Cardiac muscle cell (in vitro differentiated cells and primary cell): ENCODE results near the gene SYT1. TPM values are rescaled to one million over a fixed set of nuclear protein-coding genes. Genes with fewer than 3 reads are reported as not detected.

Experiments
- DNase-seq, 2 donors: peaks; one replicate each; pipeline versions ENCODE4 v3.0.0 to v3.0.0-alpha.2; 2010 to 2017; ENCODE audit warnings: low read depth in 1 of 2, low spot score in 1 of 2
- H3K27ac ChIP-seq: fragments of 200-600 bp; sonication (generic); 2 replicates; pipeline ENCODE4 v1.5.1; 2016
- H3K27me3 ChIP-seq: fragments of 200-600 bp; sonication (generic); 2 replicates; pipeline ENCODE4 v1.6.0; 2016; ENCODE audit warnings: control low read depth
- H3K36me3 ChIP-seq: fragments of 200-600 bp; sonication (generic); 2 replicates; pipeline ENCODE4 v1.5.1; 2016; ENCODE audit warnings: control low read depth
- H3K4me1 ChIP-seq: fragments of 200-600 bp; sonication (generic); 2 replicates; pipeline ENCODE4 v1.8.1; 2017; ENCODE audit warnings: low read depth, mild to moderate bottlenecking, mixed run types
- H3K4me3 ChIP-seq: fragments of 200-600 bp; sonication (generic); 2 replicates; pipeline ENCODE4 v1.5.1; 2016; ENCODE audit warnings: mild to moderate bottlenecking
- H3K9me3 ChIP-seq: fragments of 200-600 bp; sonication (generic); 2 replicates; pipeline ENCODE4 v1.5.1; 2017; ENCODE audit warnings: low read depth, mild to moderate bottlenecking, control low read depth
- polyA plus RNA-seq: library from polyadenylated mRNA; unstranded; fragments of >200 nt; fragmentation: Nextera tagmentation; extraction: Ambion mirVana; gene quantifications from 2 replicates; pipeline ENCODE4 v1.2.1, GENCODE V29; 2016
- total RNA-seq: library from RNA; depleted of rRNA; stranded (reverse); fragments of >200 nt; gene quantifications from 2 replicates; pipeline ENCODE4 v1.2.3, GENCODE V29; 2016
- TF ChIP-seq, protein P1 (sequence below): IDR thresholded peaks from 2 replicates; pipeline ENCODE4 v1.5.1; 2012; ENCODE audit warnings: low read depth, mild to moderate bottlenecking, low read length

Gene SYT1
- total and polyA plus RNA-seq, 2 experiments from 2014 or later, result 0.50 to 0.66 TPM

DNA sequence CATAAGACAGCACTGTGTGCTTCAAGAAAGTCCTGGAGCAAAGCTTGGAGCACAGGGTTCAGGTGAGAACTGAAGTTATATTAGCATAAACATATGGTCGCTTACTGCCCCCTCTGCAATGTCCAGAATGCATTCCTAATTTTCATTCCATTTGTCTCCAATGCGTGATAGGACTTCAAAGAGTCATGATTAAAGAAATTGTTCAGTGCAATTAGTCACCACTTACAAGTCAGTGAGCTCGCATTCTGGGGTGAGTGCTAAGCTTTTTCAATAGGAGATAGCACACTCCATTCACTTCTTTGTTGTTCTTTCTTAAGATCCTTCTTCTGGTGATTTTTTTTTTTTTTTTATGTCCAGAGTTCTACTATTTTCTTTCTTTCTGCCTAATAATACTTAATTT, 398.4 kb downstream of the SYT1 start:
- Histone ChIP-seq H3K27ac (no peak overlapping the region), H3K4me1 (peaks cover 4% of the 10 kb centered on the region), H3K4me3 (no peak overlapping the region), H3K9me3 (no peaks in the 10 kb centered on the region), H3K36me3 (no peaks in the 10 kb centered on the region), H3K27me3 (no peaks in the 10 kb centered on the region)
- DNase-seq, result no peak
- TF ChIP-seq, protein P1, sequence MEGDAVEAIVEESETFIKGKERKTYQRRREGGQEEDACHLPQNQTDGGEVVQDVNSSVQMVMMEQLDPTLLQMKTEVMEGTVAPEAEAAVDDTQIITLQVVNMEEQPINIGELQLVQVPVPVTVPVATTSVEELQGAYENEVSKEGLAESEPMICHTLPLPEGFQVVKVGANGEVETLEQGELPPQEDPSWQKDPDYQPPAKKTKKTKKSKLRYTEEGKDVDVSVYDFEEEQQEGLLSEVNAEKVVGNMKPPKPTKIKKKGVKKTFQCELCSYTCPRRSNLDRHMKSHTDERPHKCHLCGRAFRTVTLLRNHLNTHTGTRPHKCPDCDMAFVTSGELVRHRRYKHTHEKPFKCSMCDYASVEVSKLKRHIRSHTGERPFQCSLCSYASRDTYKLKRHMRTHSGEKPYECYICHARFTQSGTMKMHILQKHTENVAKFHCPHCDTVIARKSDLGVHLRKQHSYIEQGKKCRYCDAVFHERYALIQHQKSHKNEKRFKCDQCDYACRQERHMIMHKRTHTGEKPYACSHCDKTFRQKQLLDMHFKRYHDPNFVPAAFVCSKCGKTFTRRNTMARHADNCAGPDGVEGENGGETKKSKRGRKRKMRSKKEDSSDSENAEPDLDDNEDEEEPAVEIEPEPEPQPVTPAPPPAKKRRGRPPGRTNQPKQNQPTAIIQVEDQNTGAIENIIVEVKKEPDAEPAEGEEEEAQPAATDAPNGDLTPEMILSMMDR, result no peak

DNA sequence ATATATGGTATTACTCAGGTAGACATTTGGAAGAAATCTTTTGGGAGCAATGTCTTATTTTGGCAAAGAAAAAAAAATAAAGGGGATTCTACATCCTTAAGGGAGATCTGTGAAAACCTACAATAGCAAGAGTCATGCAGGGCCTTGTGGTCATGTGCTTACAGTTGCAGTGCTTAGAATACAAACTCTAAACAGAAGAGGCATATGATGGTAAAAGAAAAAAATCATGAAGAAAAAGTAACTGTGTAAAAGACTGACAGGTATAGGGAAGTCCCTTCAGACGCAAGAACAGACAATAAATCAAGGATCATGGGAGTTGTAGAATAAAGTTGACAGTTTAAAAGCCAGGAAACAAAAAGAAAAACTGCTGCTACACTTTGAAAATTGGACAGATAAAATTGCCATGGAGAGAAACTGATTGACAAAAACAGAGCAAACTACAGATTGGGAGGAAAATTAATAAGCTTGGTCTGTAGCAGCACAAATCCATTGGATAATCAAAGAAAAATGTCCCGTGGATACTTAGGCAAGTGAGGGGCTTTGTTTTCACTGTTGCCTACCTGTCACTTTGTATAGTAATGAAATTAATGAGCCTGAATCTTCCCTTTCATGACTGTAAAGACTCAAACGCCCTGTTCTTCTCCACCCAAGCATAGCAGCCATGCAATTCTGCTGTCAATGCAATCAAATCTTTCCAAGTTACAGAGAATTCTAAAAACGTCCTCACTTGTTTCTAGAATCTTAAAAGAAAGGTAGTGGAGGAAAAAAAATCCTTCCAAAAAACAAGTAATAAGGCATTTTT, 402.0 kb downstream of the SYT1 start:
- Histone ChIP-seq H3K4me3 (no peak overlapping the region), H3K9me3 (no peaks in the 10 kb centered on the region), H3K36me3 (no peaks in the 10 kb centered on the region), H3K27ac (no peak overlapping the region), H3K27me3 (no peaks in the 10 kb centered on the region), H3K4me1 (peaks cover 4% of the 10 kb centered on the region)
- TF ChIP-seq, protein P1, result no peak
- no peak for DNase-seq

DNA sequence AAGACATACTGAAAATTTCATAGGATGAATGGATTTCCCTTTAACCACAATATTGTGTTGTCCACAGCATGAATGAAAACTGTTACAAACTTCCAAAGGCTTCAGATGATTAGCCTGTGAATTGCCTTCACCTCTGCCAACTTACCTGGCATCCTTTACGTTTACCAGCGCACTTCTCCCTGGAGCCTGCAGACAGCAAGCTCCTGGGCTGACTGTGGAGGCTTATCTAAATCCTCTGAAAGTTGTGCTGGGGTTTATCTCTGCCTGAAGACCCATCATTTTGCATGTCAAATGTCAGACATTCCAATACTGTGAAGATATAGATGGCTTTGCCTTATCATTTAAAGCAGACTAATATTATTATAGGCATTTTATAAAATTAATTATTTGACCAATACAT, 403.0 kb downstream of the SYT1 start:
- Histone ChIP-seq H3K36me3 (no peaks in the 10 kb centered on the region), H3K27me3 (no peaks in the 10 kb centered on the region), H3K27ac (no peak overlapping the region), H3K4me3 (no peak overlapping the region), H3K4me1 (peaks cover 4% of the 10 kb centered on the region), H3K9me3 (no peaks in the 10 kb centered on the region)
- DNase-seq, result no peak
- TF ChIP-seq, protein P1, result no peak

DNA sequence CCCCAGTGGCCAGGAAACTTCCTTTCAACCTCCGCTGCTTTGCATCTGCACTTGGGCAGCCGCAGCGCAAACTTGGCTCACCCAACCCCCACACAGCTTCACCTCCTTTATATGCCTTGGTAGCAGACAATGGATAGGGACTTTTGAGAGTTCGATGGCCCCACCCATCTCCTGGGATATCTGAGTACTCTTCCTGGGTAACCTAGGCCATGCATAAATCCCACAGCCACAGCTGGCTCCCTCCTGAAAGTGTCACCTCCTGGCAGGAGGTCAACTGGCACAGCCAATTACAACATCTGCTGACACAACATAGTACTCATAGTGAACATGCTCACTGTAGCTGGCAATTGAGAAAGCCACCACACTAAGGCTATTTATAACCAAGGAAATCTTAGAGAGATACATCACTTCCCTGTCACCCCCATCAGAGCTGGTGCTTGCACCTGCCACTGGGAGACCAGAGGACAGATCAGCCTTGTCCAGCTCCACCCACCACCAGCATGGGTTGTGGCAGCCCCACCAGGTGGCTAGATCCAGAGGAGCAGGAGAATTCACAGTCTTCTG, 410.0 kb downstream of the SYT1 start:
- TF ChIP-seq, protein P1, result no peak
- no peaks in the 10 kb centered on the region for H3K27me3 ChIP-seq
- no peaks in the 10 kb centered on the region for H3K4me1 ChIP-seq
- DNase-seq, result no peak
- H3K4me3 ChIP-seq, result no peak overlapping the region
- no peaks in the 10 kb centered on the region for H3K36me3 ChIP-seq
- H3K27ac ChIP-seq, result no peak overlapping the region
- H3K9me3 ChIP-seq, result no peaks in the 10 kb centered on the region

DNA sequence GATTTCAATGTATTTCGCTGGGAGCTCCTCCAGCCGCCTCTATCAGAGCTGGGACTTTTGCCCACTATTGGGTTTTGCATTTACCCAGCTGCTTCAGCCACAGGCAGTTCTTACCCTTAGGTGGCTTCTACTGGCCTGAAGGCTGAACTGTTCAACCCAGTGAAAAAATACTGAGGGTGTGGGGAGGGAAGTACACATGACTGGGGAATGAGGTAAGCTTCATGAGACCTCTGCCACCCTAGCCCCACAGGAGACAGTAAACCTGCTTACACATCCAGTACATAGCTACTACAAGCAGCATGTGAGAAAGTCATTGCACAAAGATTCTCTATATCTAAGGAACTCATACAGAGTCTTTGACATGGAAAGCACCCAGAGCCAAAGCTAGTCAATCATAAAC, 411.1 kb downstream of the SYT1 start:
- Histone ChIP-seq H3K4me3 (no peak overlapping the region), H3K27ac (no peak overlapping the region), H3K27me3 (no peaks in the 10 kb centered on the region), H3K4me1 (no peaks in the 10 kb centered on the region), H3K9me3 (no peaks in the 10 kb centered on the region), H3K36me3 (no peaks in the 10 kb centered on the region)
- TF ChIP-seq, protein P1, result no peak
- no peak for DNase-seq
